Activated T-helper 1 cell treated with anti-CD3 and anti-CD28 coated beads, Interleukin-2, amount 50 U/mL, for 16 hours (primary cell): ENCODE results near the gene ABCB10.
"Not testable (repeated sequence)": the region's sequence is repeated elsewhere in the genome, so short reads cannot be mapped to it uniquely, and the experiment has no call there.

Source experiments
- DNase-seq, 2 donors: peaks; one replicate each; pipeline ENCODE4 v3.0.0-alpha.2; 2020; ENCODE audit warnings: low read depth in 1 of 2, low spot score in 1 of 2

The ABCB10 gene

GRCh38 chr1:229478852-229479251, 79.7 kb downstream of the ABCB10 start:
- DNase-seq, result no peak

GRCh38 chr1:229475859-229476258, 82.6 kb downstream of the ABCB10 start:
- DNase-seq, result not testable (repeated sequence)

- no peak for DNase-seq
These were observed 84.0 kb downstream of the ABCB10 start for GRCh38 chr1:229474509-229474908.

- no peak for DNase-seq
These were observed 87.3 kb downstream of the ABCB10 start for GRCh38 chr1:229471175-229471574.

GRCh38 chr1:229470406-229471043, 88.0 kb downstream of the ABCB10 start:
- no peak for DNase-seq

GRCh38 chr1:229466887-229467286, 91.6 kb downstream of the ABCB10 start:
- DNase-seq, result no peak
